HepG2 (cell line): ENCODE measurements around the gene AGAP3. TPM values are rescaled to one million over a fixed set of nuclear protein-coding genes. Genes with fewer than 3 reads are reported as not detected.
A peak's percentile ranks its signal among the peaks of the same experiment; 100 is the strongest.

ENCODE experiments used
- ATF7-NPFF ChIP-seq: sonication (generic); formaldehyde crosslinking; IDR thresholded peaks from 2 replicates; pipeline ENCODE4 v1.8.1; 2023; ENCODE audit warnings: mild to moderate bottlenecking, low read depth, missing genetic modification reagents, moderate library complexity
- CENPX ChIP-seq: sonication (generic); formaldehyde crosslinking; IDR thresholded peaks from 2 replicates; pipeline ENCODE4 v1.9.0; 2021; ENCODE audit warnings: mild to moderate bottlenecking, missing genetic modification reagents, moderate library complexity
- GTF3A ChIP-seq: sonication (generic); formaldehyde crosslinking; conservative IDR thresholded peaks from 2 replicates; pipeline ENCODE4 v1.4.0; 2020; ENCODE audit warnings: mild to moderate bottlenecking, missing genetic modification reagents
- IKZF4 ChIP-seq: sonication (generic); formaldehyde crosslinking; IDR thresholded peaks from 2 replicates; pipeline ENCODE4 v1.5.1; 2020; ENCODE audit warnings: borderline replicate concordance, mild to moderate bottlenecking, low read depth, missing genetic modification reagents; ENCODE audit errors: not compliant biosample characterization
- MBD4 ChIP-seq: IDR thresholded peaks from 2 replicates; pipeline ENCODE4 v1.6.1; 2012; ENCODE audit warnings: low read length, inconsistent platforms, borderline replicate concordance
- MEIS2 ChIP-seq: sonication (generic); formaldehyde crosslinking; IDR thresholded peaks from 2 replicates; pipeline ENCODE4 v1.9.0; 2021; ENCODE audit warnings: mild to moderate bottlenecking, missing genetic modification reagents
- PRDM10 ChIP-seq: sonication (generic); formaldehyde crosslinking; IDR thresholded peaks from 2 replicates; pipeline ENCODE4 v1.4.0; 2020; ENCODE audit warnings: low read depth, missing genetic modification reagents
- TEAD3 ChIP-seq: optimal IDR thresholded peaks from 2 replicates; pipeline ENCODE3; 2016; ENCODE audit warnings: borderline replicate concordance
- ZHX1 ChIP-seq: sonication (generic); formaldehyde crosslinking; IDR thresholded peaks from 2 replicates; pipeline ENCODE4 v1.8.1; 2022; ENCODE audit warnings: low read depth, mild to moderate bottlenecking, missing genetic modification reagents
- ZNF33A ChIP-seq: sonication (generic); formaldehyde crosslinking; IDR thresholded peaks from 2 replicates; pipeline ENCODE4 v1.5.1; 2020; ENCODE audit warnings: missing genetic modification reagents, mild to moderate bottlenecking, moderate library complexity, borderline replicate concordance
- polyA plus RNA-seq, 8 experiments: library from polyadenylated mRNA; depleted of rRNA in 3 of 8; stranded (reverse) in 7 of 8; unstranded in 1 of 8; fragments of >200 nt; fragmentation: Illumina TruSeq in 4 of 8; extraction: Trizol in 4 of 8; gene quantifications; 2 replicates each; pipeline versions ENCODE4 v1.2.1 to v1.2.3, GENCODE V29; 2011 to 2016; ENCODE audit warnings: low read depth in 4 of 8, missing spikeins in 1 of 8, mixed read lengths in 1 of 8; ENCODE audit not compliant: insufficient read depth in 1 of 8
- total RNA-seq, 5 experiments: library from RNA; depleted of rRNA; stranded (reverse); fragments of >200 nt; fragmentation: Illumina TruSeq; extraction: Trizol; gene quantifications; 2 replicates each; pipeline ENCODE4 v1.2.3, GENCODE V29; 2016; ENCODE audit warnings: low read depth in 1 of 5
- TF ChIP-seq, protein P1 (sequence below): sonication (generic); formaldehyde crosslinking; IDR thresholded peaks from 2 replicates; pipeline ENCODE4 v1.4.0; 2020; ENCODE audit warnings: missing genetic modification reagents
- TF ChIP-seq, protein P2 (sequence below): IDR thresholded peaks from 2 replicates; pipeline ENCODE4 v1.6.1; 2016; ENCODE audit warnings: missing genetic modification reagents, missing compliant biosample characterization
- TF ChIP-seq, protein P3 (sequence below): sonication (generic); formaldehyde crosslinking; IDR thresholded peaks from 2 replicates; pipeline ENCODE4 v1.4.0; 2020; ENCODE audit warnings: missing genetic modification reagents

AGAP3 gene
- total and polyA plus RNA-seq, 2 of the 13 experiments (the other 11 are each of a cell fraction or from before 2014, with no cell fraction given), result 31.3 to 61.4 TPM

DNA sequence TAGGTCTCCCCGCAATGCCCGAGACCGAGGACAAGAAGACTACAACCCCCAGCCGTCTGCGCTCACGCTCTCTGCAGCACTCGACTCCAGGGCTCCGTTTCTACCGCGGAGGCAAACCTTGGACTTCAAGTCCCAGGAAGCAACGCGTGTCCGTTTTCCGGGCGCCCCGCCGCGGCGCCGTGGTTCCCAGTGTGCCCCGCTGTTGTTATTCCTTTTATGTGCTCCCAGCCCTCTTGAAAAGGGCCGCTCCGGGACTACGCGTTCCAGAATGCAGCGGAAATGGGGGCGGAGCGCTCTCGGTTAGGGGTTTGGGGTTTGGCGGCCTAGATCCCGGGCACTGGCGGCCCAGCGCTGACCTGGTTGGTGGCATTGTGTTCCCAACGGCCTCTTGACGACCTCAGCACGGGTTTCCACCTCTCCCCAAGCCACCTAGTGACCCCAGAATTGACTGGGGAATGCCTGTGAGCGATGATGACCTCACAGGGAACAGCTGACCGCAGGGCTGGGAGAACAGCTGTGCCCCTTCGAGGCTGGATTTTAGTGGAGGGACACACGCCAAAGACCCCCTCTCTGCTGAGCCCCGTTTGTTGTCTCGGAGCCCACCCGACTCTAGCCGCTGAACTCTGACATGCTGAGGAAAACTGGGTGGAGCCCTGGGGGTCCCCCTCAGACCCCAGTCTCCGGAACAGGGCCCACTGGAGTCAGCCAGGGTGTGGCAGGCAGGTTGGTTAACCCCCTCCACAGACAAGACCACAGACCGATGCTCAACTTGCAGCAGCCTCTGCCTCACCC is 28.1 kb upstream of the AGAP3 start (continued):
- TF ChIP-seq, protein P1, sequence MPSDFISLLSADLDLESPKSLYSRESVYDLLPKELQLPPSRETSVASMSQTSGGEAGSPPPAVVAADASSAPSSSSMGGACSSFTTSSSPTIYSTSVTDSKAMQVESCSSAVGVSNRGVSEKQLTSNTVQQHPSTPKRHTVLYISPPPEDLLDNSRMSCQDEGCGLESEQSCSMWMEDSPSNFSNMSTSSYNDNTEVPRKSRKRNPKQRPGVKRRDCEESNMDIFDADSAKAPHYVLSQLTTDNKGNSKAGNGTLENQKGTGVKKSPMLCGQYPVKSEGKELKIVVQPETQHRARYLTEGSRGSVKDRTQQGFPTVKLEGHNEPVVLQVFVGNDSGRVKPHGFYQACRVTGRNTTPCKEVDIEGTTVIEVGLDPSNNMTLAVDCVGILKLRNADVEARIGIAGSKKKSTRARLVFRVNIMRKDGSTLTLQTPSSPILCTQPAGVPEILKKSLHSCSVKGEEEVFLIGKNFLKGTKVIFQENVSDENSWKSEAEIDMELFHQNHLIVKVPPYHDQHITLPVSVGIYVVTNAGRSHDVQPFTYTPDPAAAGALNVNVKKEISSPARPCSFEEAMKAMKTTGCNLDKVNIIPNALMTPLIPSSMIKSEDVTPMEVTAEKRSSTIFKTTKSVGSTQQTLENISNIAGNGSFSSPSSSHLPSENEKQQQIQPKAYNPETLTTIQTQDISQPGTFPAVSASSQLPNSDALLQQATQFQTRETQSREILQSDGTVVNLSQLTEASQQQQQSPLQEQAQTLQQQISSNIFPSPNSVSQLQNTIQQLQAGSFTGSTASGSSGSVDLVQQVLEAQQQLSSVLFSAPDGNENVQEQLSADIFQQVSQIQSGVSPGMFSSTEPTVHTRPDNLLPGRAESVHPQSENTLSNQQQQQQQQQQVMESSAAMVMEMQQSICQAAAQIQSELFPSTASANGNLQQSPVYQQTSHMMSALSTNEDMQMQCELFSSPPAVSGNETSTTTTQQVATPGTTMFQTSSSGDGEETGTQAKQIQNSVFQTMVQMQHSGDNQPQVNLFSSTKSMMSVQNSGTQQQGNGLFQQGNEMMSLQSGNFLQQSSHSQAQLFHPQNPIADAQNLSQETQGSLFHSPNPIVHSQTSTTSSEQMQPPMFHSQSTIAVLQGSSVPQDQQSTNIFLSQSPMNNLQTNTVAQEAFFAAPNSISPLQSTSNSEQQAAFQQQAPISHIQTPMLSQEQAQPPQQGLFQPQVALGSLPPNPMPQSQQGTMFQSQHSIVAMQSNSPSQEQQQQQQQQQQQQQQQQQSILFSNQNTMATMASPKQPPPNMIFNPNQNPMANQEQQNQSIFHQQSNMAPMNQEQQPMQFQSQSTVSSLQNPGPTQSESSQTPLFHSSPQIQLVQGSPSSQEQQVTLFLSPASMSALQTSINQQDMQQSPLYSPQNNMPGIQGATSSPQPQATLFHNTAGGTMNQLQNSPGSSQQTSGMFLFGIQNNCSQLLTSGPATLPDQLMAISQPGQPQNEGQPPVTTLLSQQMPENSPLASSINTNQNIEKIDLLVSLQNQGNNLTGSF (CRISPR knock-in tag), result no peak
- TF ChIP-seq MEIS2 (CRISPR knock-in tag) (no peak), ATF7-NPFF (CRISPR knock-in tag) (peak; percentile 70; the same call in 1 of the 2 replicates), PRDM10 (CRISPR knock-in tag) (no peak; the same call in 1 of the 2 replicates), ZNF33A (CRISPR knock-in tag) (no peak), GTF3A (no peak), IKZF4 (CRISPR knock-in tag) (no peak), CENPX (no peak), MBD4 (no peak), ZHX1 (CRISPR knock-in tag) (no peak), TEAD3 (CRISPR knock-in tag) (peak; percentile 5)
- TF ChIP-seq, protein P2, sequence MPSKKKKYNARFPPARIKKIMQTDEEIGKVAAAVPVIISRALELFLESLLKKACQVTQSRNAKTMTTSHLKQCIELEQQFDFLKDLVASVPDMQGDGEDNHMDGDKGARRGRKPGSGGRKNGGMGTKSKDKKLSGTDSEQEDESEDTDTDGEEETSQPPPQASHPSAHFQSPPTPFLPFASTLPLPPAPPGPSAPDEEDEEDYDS (CRISPR knock-in tag), result peak; percentile 85
- TF ChIP-seq, protein P3, sequence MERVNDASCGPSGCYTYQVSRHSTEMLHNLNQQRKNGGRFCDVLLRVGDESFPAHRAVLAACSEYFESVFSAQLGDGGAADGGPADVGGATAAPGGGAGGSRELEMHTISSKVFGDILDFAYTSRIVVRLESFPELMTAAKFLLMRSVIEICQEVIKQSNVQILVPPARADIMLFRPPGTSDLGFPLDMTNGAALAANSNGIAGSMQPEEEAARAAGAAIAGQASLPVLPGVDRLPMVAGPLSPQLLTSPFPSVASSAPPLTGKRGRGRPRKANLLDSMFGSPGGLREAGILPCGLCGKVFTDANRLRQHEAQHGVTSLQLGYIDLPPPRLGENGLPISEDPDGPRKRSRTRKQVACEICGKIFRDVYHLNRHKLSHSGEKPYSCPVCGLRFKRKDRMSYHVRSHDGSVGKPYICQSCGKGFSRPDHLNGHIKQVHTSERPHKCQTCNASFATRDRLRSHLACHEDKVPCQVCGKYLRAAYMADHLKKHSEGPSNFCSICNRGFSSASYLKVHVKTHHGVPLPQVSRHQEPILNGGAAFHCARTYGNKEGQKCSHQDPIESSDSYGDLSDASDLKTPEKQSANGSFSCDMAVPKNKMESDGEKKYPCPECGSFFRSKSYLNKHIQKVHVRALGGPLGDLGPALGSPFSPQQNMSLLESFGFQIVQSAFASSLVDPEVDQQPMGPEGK (CRISPR knock-in tag), result peak; percentile 73
